B cell (primary cell): ENCODE measurements around the gene KRTAP5-2. TPM values are rescaled to one million over a fixed set of nuclear protein-coding genes. Genes with fewer than 3 reads are reported as not detected.
"Not testable (repeated sequence)": the region's sequence is repeated elsewhere in the genome, so short reads cannot be mapped to it uniquely, and the experiment has no call there.

ENCODE experiments used
- ATAC-seq: fragments of 200-7000 bp; cut with Tn5 transposase; one replicate; pipeline ENCODE4 v1.10.0; 2021; ENCODE audit warnings: low read depth, mild to moderate bottlenecking, moderate number of reproducible peaks, moderate library complexity
- CTCF ChIA-PET: fragments of 350-600 bp; sonication (Branson Sonifier 250); formaldehyde crosslinking; loops from one replicate; lab custom pipeline; 2021; ENCODE audit warnings: antibody characterized with exemption, inconsistent platforms; lab: Charles Lee
- POLR2A ChIA-PET: fragments of 350-600 bp; sonication (Branson Sonifier 250); formaldehyde crosslinking; loops from one replicate; lab custom pipeline; 2021; ENCODE audit warnings: antibody characterized with exemption; lab: Charles Lee
- DNase-seq: peaks from one replicate; pipeline ENCODE4 v3.0.0; 2013
- H2AFZ ChIP-seq: 2 replicates; pipeline ENCODE4 v1.6.1; 2012; ENCODE audit warnings: mild to moderate bottlenecking, low read depth, low read length; ENCODE audit not compliant: insufficient read depth, poor library complexity, severe bottlenecking
- H3K27ac ChIP-seq, 2 donors: 1 replicate in 1 of 2; 2 replicates in 1 of 2; pipeline ENCODE4 v1.5.1; 2012 to 2013; ENCODE audit warnings: low read length in 2 of 2, mild to moderate bottlenecking in 2 of 2, moderate library complexity in 1 of 2
- H3K27me3 ChIP-seq, 4 experiments: fragments of 200-600 bp in 1 of 4; sonication (generic) in 1 of 4; replicated peaks in 1 of 4; 1 replicate in 2 of 4; 2 replicates in 2 of 4; pipeline versions ENCODE4 v1.6.1 to v1.7.0; 2013 to 2016; ENCODE audit warnings: low read length in 3 of 4, mild to moderate bottlenecking in 2 of 4, mixed read lengths in 1 of 4, moderate library complexity in 1 of 4; ENCODE audit not compliant: insufficient read depth in 4 of 4, control insufficient read depth in 3 of 4; ENCODE audit errors: control extremely low read depth in 1 of 4
- H3K36me3 ChIP-seq, 2 experiments: replicated peaks in 1 of 2; 1 replicate in 1 of 2; 2 replicates in 1 of 2; pipeline versions ENCODE4 v1.6.1 to v1.7.1; 2013; ENCODE audit warnings: low read length in 1 of 2; ENCODE audit not compliant: insufficient read depth in 2 of 2, control insufficient read depth in 1 of 2; ENCODE audit errors: control extremely low read depth in 1 of 2, extremely low read depth in 1 of 2
- H3K4me1 ChIP-seq, 2 donors: fragments of 200-600 bp in 1 of 2; sonication (generic) in 1 of 2; 1 replicate in 1 of 2; 2 replicates in 1 of 2; pipeline versions ENCODE4 v1.5.1 to v1.6.1; 2013 to 2017; ENCODE audit warnings: low read length in 2 of 2; ENCODE audit not compliant: control insufficient read depth in 2 of 2, insufficient read depth in 2 of 2
- H3K4me2 ChIP-seq: replicated peaks from 2 replicates; pipeline ENCODE3; 2012; ENCODE audit warnings: mild to moderate bottlenecking, low read depth, low read length; ENCODE audit not compliant: poor library complexity, severe bottlenecking
- H3K4me3 ChIP-seq, 5 experiments: fragments of 200-600 bp in 1 of 5; sonication (generic) in 1 of 5; 1 replicate in 3 of 5; 2 replicates in 2 of 5; pipeline versions ENCODE4 v1.5.1 to v1.7.0; 2011 to 2016; ENCODE audit warnings: low read length in 4 of 5, mild to moderate bottlenecking in 4 of 5, low read depth in 2 of 5, control low read depth in 1 of 5, moderate library complexity in 1 of 5; ENCODE audit not compliant: insufficient read depth in 1 of 5; ENCODE audit errors: control extremely low read depth in 1 of 5, extremely low read depth in 1 of 5
- H3K79me2 ChIP-seq: fragments of 200-600 bp; sonication (generic); one replicate; pipeline ENCODE4 v1.6.0; 2016; ENCODE audit warnings: low read length; ENCODE audit not compliant: control insufficient read depth, insufficient read depth
- H3K9ac ChIP-seq: fragments of 200-600 bp; sonication (generic); 2 replicates; pipeline ENCODE4 v1.6.1; 2017; ENCODE audit warnings: mild to moderate bottlenecking, low read length, moderate library complexity
- H3K9me3 ChIP-seq, 3 donors: one replicate each; pipeline versions ENCODE4 v1.6.1 to v1.7.1; 2013; ENCODE audit warnings: low read length in 2 of 3; ENCODE audit not compliant: control insufficient read depth in 2 of 3, insufficient read depth in 1 of 3; ENCODE audit errors: control extremely low read depth in 1 of 3
- H4K20me1 ChIP-seq: 2 replicates; pipeline ENCODE4 v1.6.0; 2012; ENCODE audit warnings: mild to moderate bottlenecking, low read length; ENCODE audit not compliant: insufficient read depth, control insufficient read depth, poor library complexity, severe bottlenecking
- H3K27ac Mint-ChIP-seq: one replicate; pipeline ENCODE4 v1.8.0; 2021; ENCODE audit warnings: mixed read lengths
- H3K27me3 Mint-ChIP-seq: one replicate; pipeline ENCODE4 v1.8.0; 2021; ENCODE audit warnings: mixed read lengths
- H3K4me1 Mint-ChIP-seq: one replicate; pipeline ENCODE4 v1.8.0; 2021; ENCODE audit warnings: mixed read lengths
- H3K4me3 Mint-ChIP-seq: one replicate; pipeline ENCODE4 v1.8.0; 2021; ENCODE audit warnings: mixed read lengths
- H3K9me3 Mint-ChIP-seq: one replicate; pipeline ENCODE4 v1.8.0; 2022; ENCODE audit warnings: mixed read lengths; ENCODE audit not compliant: insufficient read depth
- EZH2 ChIP-seq: IDR thresholded peaks from 2 replicates; pipeline ENCODE4 v1.6.1; 2012; ENCODE audit warnings: borderline replicate concordance, low read depth, mild to moderate bottlenecking, moderate library complexity, low read length; ENCODE audit not compliant: insufficient read depth, poor library complexity, severe bottlenecking
- WGBS: methylation state at CpG from one replicate; pipeline ENCODE4 v1.1.5; 2013; ENCODE audit warnings: missing lambda C conversion rate; ENCODE audit not compliant: insufficient coverage; 5-methylcytosine and 5-hydroxymethylcytosine counted together
- intact Hi-C: fragments of 100-400 bp; cut with micrococcal nuclease; formaldehyde crosslinking; loops from one replicate; pipeline ENCODE4 v1.10.0; 2022
- polyA plus RNA-seq: library from polyadenylated mRNA; depleted of rRNA; stranded (reverse); fragments of >200 nt; gene quantifications from 2 replicates; pipeline ENCODE4 v1.2.3, GENCODE V29; 2012
- total RNA-seq, 2 donors: library from RNA; stranded (reverse); fragments of 120-200 nt in 1 of 2; gene quantifications; 1 replicate in 1 of 2; 2 replicates in 1 of 2; pipeline versions ENCODE4 v1.2.3 to v1.2.4, GENCODE V29; 2013 to 2022
- TF ChIP-seq, protein P1 (sequence below): fragments of 200-600 bp; IDR thresholded peaks from one replicate; pipeline ENCODE4 v1.8.0; 2022; ENCODE audit warnings: antibody characterized with exemption, mild to moderate bottlenecking

The KRTAP5-2 gene
- total and polyA plus RNA-seq, 2 donors (not counting 1 experiment from before 2014, with no cell fraction given), result 0.36 TPM; not detected in 1

DNA sequence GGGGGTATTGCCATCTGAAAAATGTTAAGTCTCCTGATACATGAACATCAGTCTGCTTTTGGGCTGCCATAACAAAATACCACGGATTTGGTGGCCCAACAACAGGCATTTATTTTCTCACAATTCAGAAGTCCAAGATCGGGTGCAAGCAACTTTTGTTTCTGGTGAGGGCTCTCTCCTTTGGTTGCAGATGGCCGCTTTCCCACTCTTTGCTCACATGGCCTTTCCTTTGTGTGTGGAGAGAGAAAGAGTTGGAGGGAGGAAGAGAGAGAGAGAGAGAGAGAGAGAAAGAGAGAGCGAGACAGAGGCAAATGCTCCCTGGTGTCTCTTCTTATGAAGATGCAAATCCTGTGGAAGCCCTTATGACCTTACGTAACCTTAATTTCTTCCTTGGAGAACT, 2.5 kb upstream of the KRTAP5-2 start:
- Mint-ChIP-seq H3K4me1 (peaks cover 10% of the 10 kb centered on the region), H3K27me3 (peaks cover 47% of the 10 kb centered on the region), H3K4me3 (no peak overlapping the region), H3K9me3 (no peaks in the 10 kb centered on the region), H3K27ac (no peak overlapping the region)
- intact Hi-C loops, result no loop called here
- ChIA-PET POLR2A (no interaction called here), CTCF (interaction anchor here (0.8 to 1.1 kb wide), 2 partner anchors 14 to 26 kb away, joined by 4 to 5 read pairs; no protein-coding TSS in a partner anchor)
- Histone ChIP-seq H3K27ac (no peak overlapping the region), H3K4me3 (no peak overlapping the region), H3K36me3 (no peaks in the 10 kb centered on the region), H3K27me3 (peaks cover 0 to 16% (median 4%) of the 10 kb centered on the region in 4 experiments), H3K4me2 (no peak overlapping the region), H2AFZ (no peak overlapping the region), H4K20me1 (no peaks in the 10 kb centered on the region), H3K79me2 (no peaks in the 10 kb centered on the region), H3K9me3 (no peaks in the 10 kb centered on the region), H3K9ac (no peak overlapping the region), H3K4me1 (peaks cover 0 to 7% of the 10 kb centered on the region in 2 donors)
- ATAC-seq (no peak), DNase-seq (no peak)
- 100% methylated on average over 1 of the region's 5 CpGs for WGBS
- TF ChIP-seq EZH2, result no peak
- TF ChIP-seq, protein P1, sequence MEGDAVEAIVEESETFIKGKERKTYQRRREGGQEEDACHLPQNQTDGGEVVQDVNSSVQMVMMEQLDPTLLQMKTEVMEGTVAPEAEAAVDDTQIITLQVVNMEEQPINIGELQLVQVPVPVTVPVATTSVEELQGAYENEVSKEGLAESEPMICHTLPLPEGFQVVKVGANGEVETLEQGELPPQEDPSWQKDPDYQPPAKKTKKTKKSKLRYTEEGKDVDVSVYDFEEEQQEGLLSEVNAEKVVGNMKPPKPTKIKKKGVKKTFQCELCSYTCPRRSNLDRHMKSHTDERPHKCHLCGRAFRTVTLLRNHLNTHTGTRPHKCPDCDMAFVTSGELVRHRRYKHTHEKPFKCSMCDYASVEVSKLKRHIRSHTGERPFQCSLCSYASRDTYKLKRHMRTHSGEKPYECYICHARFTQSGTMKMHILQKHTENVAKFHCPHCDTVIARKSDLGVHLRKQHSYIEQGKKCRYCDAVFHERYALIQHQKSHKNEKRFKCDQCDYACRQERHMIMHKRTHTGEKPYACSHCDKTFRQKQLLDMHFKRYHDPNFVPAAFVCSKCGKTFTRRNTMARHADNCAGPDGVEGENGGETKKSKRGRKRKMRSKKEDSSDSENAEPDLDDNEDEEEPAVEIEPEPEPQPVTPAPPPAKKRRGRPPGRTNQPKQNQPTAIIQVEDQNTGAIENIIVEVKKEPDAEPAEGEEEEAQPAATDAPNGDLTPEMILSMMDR, result no peak

DNA sequence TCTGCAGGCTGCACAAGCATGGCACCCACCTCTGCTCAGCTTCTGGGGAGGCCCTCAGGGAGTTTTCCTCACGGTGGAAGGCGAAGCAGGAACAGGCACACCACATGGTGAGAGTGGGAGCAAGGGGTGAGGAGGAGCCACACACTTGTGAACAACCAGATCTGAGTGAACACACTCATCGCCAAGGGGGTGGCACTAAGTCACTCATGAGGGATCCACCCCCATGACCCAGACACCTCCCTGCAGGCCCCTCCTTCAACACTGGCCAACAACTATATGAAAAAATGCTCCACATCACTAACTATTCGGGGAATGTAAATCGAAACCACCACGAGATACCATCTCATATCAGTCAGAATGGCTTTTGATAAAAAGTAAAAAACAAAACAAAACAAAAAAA, 722 bp upstream of the KRTAP5-2 start:
- intact Hi-C loops, result no loop called here
- Histone ChIP-seq H3K4me1 (no peaks in the 10 kb centered on the region), H2AFZ (no peak overlapping the region), H3K4me3 (no peak overlapping the region), H4K20me1 (no peaks in the 10 kb centered on the region), H3K79me2 (no peaks in the 10 kb centered on the region), H3K36me3 (no peaks in the 10 kb centered on the region), H3K27me3 (peaks cover 0 to 19% (median 4%) of the 10 kb centered on the region in 4 experiments), H3K9me3 (no peaks in the 10 kb centered on the region), H3K9ac (no peak overlapping the region), H3K4me2 (no peak overlapping the region), H3K27ac (no peak overlapping the region)
- Mint-ChIP-seq H3K27ac (no peak overlapping the region), H3K4me1 (peaks cover 12% of the 10 kb centered on the region), H3K27me3 (peaks cover 52% of the 10 kb centered on the region), H3K4me3 (no peak overlapping the region), H3K9me3 (no peaks in the 10 kb centered on the region)
- ATAC-seq, result no peak
- 92% methylated on average over 2 of the region's 6 CpGs for WGBS
- no peak for DNase-seq
- TF ChIP-seq, protein P1, result no peak
- TF ChIP-seq EZH2, result no peak
- ChIA-PET CTCF (interaction anchor here (0.7 to 1.5 kb wide), 2 partner anchors 24 to 28 kb away, joined by 3 to 6 read pairs; no protein-coding TSS in a partner anchor), POLR2A (no interaction called here)

DNA sequence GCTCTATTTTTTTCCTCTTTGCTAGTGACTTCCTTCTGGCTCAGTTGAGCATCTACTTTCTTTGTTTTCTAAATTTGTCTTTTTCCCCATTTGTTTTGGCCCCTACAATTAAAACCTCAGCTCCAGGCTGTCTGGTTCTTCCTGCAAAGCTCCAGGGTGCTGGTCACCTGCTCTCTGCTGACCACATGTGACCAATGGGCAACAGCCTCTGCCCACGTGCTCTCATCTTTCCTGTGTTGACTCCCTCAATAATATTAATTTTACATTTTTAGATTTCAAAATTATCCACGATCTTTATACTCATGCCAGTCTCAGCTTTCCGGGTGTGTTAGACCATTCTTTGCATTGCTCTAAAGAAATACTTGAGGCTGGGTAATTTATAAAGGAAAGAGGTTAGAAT, 312 bp upstream of the KRTAP5-2 start:
- Mint-ChIP-seq H3K27me3 (peaks cover 52% of the 10 kb centered on the region), H3K4me1 (peaks cover 12% of the 10 kb centered on the region)
- H3K27me3 ChIP-seq, result peaks cover 0 to 19% (median 4%) of the 10 kb centered on the region in 4 experiments
- WGBS, result no CpG with 5 or more reads among the region's 3 CpGs
- H3K4me3 ChIP-seq, H3K9me3 ChIP-seq, H3K36me3 ChIP-seq, H3K4me3 Mint-ChIP-seq, H3K4me2 ChIP-seq, intact Hi-C loops, H3K79me2 ChIP-seq, H3K9ac ChIP-seq, POLR2A ChIA-PET, H3K9me3 Mint-ChIP-seq, H3K27ac Mint-ChIP-seq, DNase-seq, H2AFZ ChIP-seq, ATAC-seq, H3K4me1 ChIP-seq, H4K20me1 ChIP-seq, H3K27ac ChIP-seq: not testable (repeated sequence)
- CTCF ChIA-PET, result interaction anchor here (1.0 to 1.5 kb wide), 2 partner anchors 23 to 41 kb away, joined by 3 to 6 read pairs; no protein-coding TSS in a partner anchor
